GM23338 (cell line): ENCODE results near the gene RBBP8. TPM values are rescaled to one million over a fixed set of nuclear protein-coding genes. Genes with fewer than 3 reads are reported as not detected.

Source experiments
- ATAC-seq: fragments of 200-7000 bp; cut with Tn5 transposase; 3 replicates; pipeline ENCODE4 v1.9.1; 2020
- DNase-seq: peaks from one replicate; pipeline ENCODE4 v3.0.0-alpha.2; 2015; ENCODE audit warnings: low spot score
- H2AFZ ChIP-seq: fragments of 200-600 bp; sonication (generic); 2 replicates; pipeline ENCODE4 v1.8.0; 2016; ENCODE audit warnings: antibody characterized with exemption, mild to moderate bottlenecking, moderate library complexity
- H3F3A ChIP-seq: fragments of 200-600 bp; sonication (generic); replicated peaks from 2 replicates; pipeline ENCODE4 v1.8.0; 2017; ENCODE audit warnings: antibody characterized with exemption, mixed run types, low read depth
- H3K27ac ChIP-seq: fragments of 200-600 bp; sonication (generic); 2 replicates; pipeline ENCODE4 v1.6.1; 2016; ENCODE audit warnings: low read depth
- H3K27me3 ChIP-seq: fragments of 200-600 bp; sonication (generic); 2 replicates; pipeline ENCODE4 v1.8.0; 2016; ENCODE audit warnings: mild to moderate bottlenecking, mixed run types, moderate library complexity; ENCODE audit not compliant: insufficient read depth
- H3K36me3 ChIP-seq: fragments of 200-600 bp; sonication (generic); 2 replicates; pipeline ENCODE4 v1.8.0; 2016; ENCODE audit warnings: mild to moderate bottlenecking; ENCODE audit not compliant: insufficient read depth
- H3K4me1 ChIP-seq: fragments of 200-600 bp; sonication (generic); 2 replicates; pipeline ENCODE4 v1.8.0; 2016; ENCODE audit warnings: mild to moderate bottlenecking, moderate library complexity; ENCODE audit not compliant: insufficient read depth
- H3K4me2 ChIP-seq: fragments of 200-600 bp; sonication (generic); 2 replicates; pipeline ENCODE4 v1.7.1; 2017; ENCODE audit warnings: mixed run types
- H3K4me3 ChIP-seq: fragments of 200-600 bp; sonication (generic); 2 replicates; pipeline ENCODE4 v1.6.1; 2016; ENCODE audit warnings: mixed run types
- H3K79me2 ChIP-seq: fragments of 200-600 bp; sonication (generic); replicated peaks from 2 replicates; pipeline ENCODE4 v1.8.0; 2017; ENCODE audit warnings: mild to moderate bottlenecking; ENCODE audit not compliant: insufficient read depth
- H3K9me2 ChIP-seq: fragments of 200-600 bp; sonication (generic); 2 replicates; pipeline ENCODE4 v1.8.0; 2017; ENCODE audit not compliant: insufficient read depth
- H4K20me1 ChIP-seq: fragments of 200-600 bp; sonication (generic); replicated peaks from 2 replicates; pipeline ENCODE4 v1.8.0; 2017; ENCODE audit warnings: mild to moderate bottlenecking; ENCODE audit not compliant: insufficient read depth
- H3K27ac Mint-ChIP-seq: 2 replicates; pipeline ENCODE4 v1.8.0; 2020; ENCODE audit warnings: inconsistent platforms, mild to moderate bottlenecking, moderate library complexity, mixed read lengths
- H3K27me3 Mint-ChIP-seq: 3 replicates; pipeline ENCODE4 v1.8.0; 2022; ENCODE audit warnings: low read depth, mild to moderate bottlenecking, moderate library complexity, mixed read lengths, inconsistent platforms; ENCODE audit not compliant: insufficient read depth, poor library complexity
- H3K36me3 Mint-ChIP-seq: 3 replicates; pipeline ENCODE4 v1.8.0; 2021; ENCODE audit warnings: low read depth, mild to moderate bottlenecking, inconsistent platforms, moderate library complexity, mixed read lengths
- H3K4me1 Mint-ChIP-seq: 3 replicates; pipeline ENCODE4 v1.8.0; 2020; ENCODE audit warnings: mild to moderate bottlenecking, inconsistent platforms, mixed read lengths
- H3K4me3 Mint-ChIP-seq: 3 replicates; pipeline ENCODE4 v1.8.0; 2021; ENCODE audit warnings: moderate library complexity, mild to moderate bottlenecking, inconsistent platforms, mixed read lengths
- H3K9me3 Mint-ChIP-seq: 3 replicates; pipeline ENCODE4 v1.8.0; 2020; ENCODE audit warnings: moderate library complexity, mild to moderate bottlenecking, inconsistent platforms, mixed read lengths
- EZH2 ChIP-seq: fragments of 200-600 bp; sonication (generic); IDR thresholded peaks from one replicate; pipeline ENCODE4 v1.8.0; 2017; ENCODE audit warnings: antibody characterized with exemption, mild to moderate bottlenecking, low read depth; ENCODE audit not compliant: unreplicated experiment
- EZH2phosphoT487 ChIP-seq: fragments of 200-600 bp; sonication (generic); IDR thresholded peaks from one replicate; pipeline ENCODE4 v1.8.1; 2018; ENCODE audit warnings: antibody characterized with exemption; ENCODE audit not compliant: unreplicated experiment
- JUNB ChIP-seq: IDR thresholded peaks from one replicate; pipeline ENCODE4 v1.6.1; 2016; ENCODE audit warnings: antibody characterized with exemption; ENCODE audit not compliant: unreplicated experiment
- ZNF114 ChIP-seq: fragments of 250-450 bp; sonication (Bioruptor Pico); IDR thresholded peaks from 2 replicates; pipeline ENCODE4 v1.5.0; 2020; ENCODE audit warnings: mild to moderate bottlenecking, moderate library complexity
- ZNF331 ChIP-seq: fragments of 250-450 bp; sonication (Bioruptor Pico); IDR thresholded peaks from 2 replicates; pipeline ENCODE4 v1.5.0; 2020; ENCODE audit warnings: low read depth, mild to moderate bottlenecking, moderate library complexity
- ZNF462 ChIP-seq: fragments of 250-450 bp; sonication (Bioruptor Pico); IDR thresholded peaks from 2 replicates; pipeline ENCODE4 v1.5.0; 2020; ENCODE audit warnings: mild to moderate bottlenecking, moderate library complexity
- polyA plus RNA-seq: library from polyadenylated mRNA; unstranded; fragments of >200 nt; fragmentation: Nextera tagmentation; extraction: Ambion mirVana; gene quantifications from 2 replicates; pipeline ENCODE4 v1.2.1, GENCODE V29; 2016
- total RNA-seq: library from RNA; depleted of rRNA; stranded (reverse); fragments of >200 nt; shearing (Covaris generic); gene quantifications from 2 replicates; pipeline ENCODE4 v1.2.3, GENCODE V29; 2014
- TF ChIP-seq, protein P1 (sequence below): IDR thresholded peaks from one replicate; pipeline ENCODE4 v1.6.1; 2018; ENCODE audit warnings: antibody characterized with exemption; ENCODE audit not compliant: unreplicated experiment
- TF ChIP-seq, protein P2 (sequence below): IDR thresholded peaks from 2 replicates; pipeline ENCODE4 v1.6.1; 2016; ENCODE audit warnings: antibody characterized with exemption

Gene RBBP8
- total and polyA plus RNA-seq, 2 experiments from 2014 or later: 53.3 to 55.6 TPM

GRCh38 chr18:23066504-23067039 is 133.4 kb downstream of the RBBP8 start (continued):
- TF ChIP-seq, protein P1, sequence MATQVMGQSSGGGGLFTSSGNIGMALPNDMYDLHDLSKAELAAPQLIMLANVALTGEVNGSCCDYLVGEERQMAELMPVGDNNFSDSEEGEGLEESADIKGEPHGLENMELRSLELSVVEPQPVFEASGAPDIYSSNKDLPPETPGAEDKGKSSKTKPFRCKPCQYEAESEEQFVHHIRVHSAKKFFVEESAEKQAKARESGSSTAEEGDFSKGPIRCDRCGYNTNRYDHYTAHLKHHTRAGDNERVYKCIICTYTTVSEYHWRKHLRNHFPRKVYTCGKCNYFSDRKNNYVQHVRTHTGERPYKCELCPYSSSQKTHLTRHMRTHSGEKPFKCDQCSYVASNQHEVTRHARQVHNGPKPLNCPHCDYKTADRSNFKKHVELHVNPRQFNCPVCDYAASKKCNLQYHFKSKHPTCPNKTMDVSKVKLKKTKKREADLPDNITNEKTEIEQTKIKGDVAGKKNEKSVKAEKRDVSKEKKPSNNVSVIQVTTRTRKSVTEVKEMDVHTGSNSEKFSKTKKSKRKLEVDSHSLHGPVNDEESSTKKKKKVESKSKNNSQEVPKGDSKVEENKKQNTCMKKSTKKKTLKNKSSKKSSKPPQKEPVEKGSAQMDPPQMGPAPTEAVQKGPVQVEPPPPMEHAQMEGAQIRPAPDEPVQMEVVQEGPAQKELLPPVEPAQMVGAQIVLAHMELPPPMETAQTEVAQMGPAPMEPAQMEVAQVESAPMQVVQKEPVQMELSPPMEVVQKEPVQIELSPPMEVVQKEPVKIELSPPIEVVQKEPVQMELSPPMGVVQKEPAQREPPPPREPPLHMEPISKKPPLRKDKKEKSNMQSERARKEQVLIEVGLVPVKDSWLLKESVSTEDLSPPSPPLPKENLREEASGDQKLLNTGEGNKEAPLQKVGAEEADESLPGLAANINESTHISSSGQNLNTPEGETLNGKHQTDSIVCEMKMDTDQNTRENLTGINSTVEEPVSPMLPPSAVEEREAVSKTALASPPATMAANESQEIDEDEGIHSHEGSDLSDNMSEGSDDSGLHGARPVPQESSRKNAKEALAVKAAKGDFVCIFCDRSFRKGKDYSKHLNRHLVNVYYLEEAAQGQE: no peak

DNA sequence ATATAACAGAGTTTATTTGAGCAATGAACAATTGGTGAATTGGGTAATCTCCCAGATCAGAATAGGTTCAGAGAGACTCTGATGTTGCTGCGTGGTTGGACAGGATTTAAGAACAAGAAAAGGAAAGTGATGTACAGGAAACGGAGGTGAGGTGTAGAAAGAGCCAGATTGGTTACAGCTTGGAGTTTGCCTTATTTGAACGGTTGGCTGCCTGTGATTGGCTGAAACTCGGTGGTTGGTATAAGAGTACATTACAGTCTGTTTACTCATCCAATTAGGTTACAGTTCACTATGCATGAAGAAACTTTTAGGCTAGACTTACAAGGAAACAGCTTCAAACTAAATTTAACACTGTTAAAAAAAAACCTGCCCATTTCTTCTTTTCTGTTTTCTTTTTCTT is 134.1 kb downstream of the RBBP8 start:
- Histone ChIP-seq H3F3A (no peaks in the 10 kb centered on the region), H3K36me3 (no peaks in the 10 kb centered on the region; the same call in 1 of the 2 replicates), H2AFZ (peak overlapping the region; percentile 43; the same call in 1 of the 2 replicates), H3K4me1 (peaks cover 6% of the 10 kb centered on the region; the same call in 1 of the 2 replicates), H3K9me2 (peaks cover 2% of the 10 kb centered on the region; the same call in 1 of the 2 replicates), H3K27ac (no peak overlapping the region), H3K4me2 (no peak overlapping the region), H3K27me3 (no peaks in the 10 kb centered on the region), H4K20me1 (no peaks in the 10 kb centered on the region), H3K79me2 (no peaks in the 10 kb centered on the region), H3K4me3 (no peak overlapping the region)
- Mint-ChIP-seq H3K27me3 (peaks cover 5% of the 10 kb centered on the region), H3K27ac (no peak overlapping the region), H3K4me3 (no peak overlapping the region), H3K36me3 (0 out of 3 replicates have a peak, but pooled peaks cover 5% of the 10 kb centered on the region), H3K9me3 (peaks cover 8% of the 10 kb centered on the region), H3K4me1 (peaks cover 19% of the 10 kb centered on the region)
- ATAC-seq: no peak
- no peak for DNase-seq
- TF ChIP-seq ZNF114 (CRISPR knock-in tag): no peak
- no peak for TF ChIP-seq EZH2
- TF ChIP-seq JUNB: no peak
- no peak for TF ChIP-seq ZNF331 (CRISPR knock-in tag)
- no peak for TF ChIP-seq EZH2phosphoT487
- TF ChIP-seq, protein P2, sequence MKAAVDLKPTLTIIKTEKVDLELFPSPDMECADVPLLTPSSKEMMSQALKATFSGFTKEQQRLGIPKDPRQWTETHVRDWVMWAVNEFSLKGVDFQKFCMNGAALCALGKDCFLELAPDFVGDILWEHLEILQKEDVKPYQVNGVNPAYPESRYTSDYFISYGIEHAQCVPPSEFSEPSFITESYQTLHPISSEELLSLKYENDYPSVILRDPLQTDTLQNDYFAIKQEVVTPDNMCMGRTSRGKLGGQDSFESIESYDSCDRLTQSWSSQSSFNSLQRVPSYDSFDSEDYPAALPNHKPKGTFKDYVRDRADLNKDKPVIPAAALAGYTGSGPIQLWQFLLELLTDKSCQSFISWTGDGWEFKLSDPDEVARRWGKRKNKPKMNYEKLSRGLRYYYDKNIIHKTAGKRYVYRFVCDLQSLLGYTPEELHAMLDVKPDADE: no peak

DNA sequence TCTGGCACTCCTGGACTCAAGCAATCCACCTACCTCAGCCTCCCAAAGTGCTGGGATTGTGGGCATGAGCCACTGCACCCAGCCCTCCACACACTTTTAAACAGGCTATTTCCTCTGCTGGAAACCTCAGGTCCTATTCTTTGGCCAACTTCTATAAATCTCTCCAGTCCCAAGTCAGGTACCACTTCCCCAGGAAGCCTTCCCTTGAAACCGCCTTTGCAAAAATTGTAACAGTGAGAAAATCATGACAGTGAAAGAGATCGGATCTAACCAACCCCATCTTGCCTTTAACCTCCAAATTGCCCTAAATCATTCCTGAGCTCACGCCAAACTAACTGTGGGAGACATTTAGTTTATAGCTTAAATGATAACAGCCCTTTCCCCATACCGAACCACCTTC is 134.9 kb downstream of the RBBP8 start:
- Histone ChIP-seq H2AFZ (peak overlapping the region; percentile 83), H3K4me3 (no peak overlapping the region), H3K4me1 (peaks cover 6% of the 10 kb centered on the region; the same call in 1 of the 2 replicates), H3K9me2 (no peaks in the 10 kb centered on the region), H3K27me3 (no peaks in the 10 kb centered on the region), H3K79me2 (no peaks in the 10 kb centered on the region), H3K27ac (no peak overlapping the region), H3F3A (no peaks in the 10 kb centered on the region), H4K20me1 (no peaks in the 10 kb centered on the region), H3K36me3 (no peaks in the 10 kb centered on the region; the same call in 1 of the 2 replicates), H3K4me2 (no peak overlapping the region)
- H3K4me3 Mint-ChIP-seq: no peak overlapping the region
- H3K27ac Mint-ChIP-seq: no peak overlapping the region
- ATAC-seq: no peak
- peaks cover 7% of the 10 kb centered on the region for H3K9me3 Mint-ChIP-seq
- peaks cover 19% of the 10 kb centered on the region for H3K4me1 Mint-ChIP-seq
- 0 out of 3 replicates have a peak, but pooled peaks cover 5% of the 10 kb centered on the region for H3K36me3 Mint-ChIP-seq
- no peak for DNase-seq
- peaks cover 7% of the 10 kb centered on the region for H3K27me3 Mint-ChIP-seq
- TF ChIP-seq ZNF462 (CRISPR knock-in tag) (no peak), ZNF114 (CRISPR knock-in tag) (no peak)
